HG03558 (cell line): Measurements from ENCODE around the gene ADCY3.

Experiments used
- ATAC-seq: cut with Tn5 transposase; IDR thresholded peaks from one replicate; pipeline ENCODE4 v1.9.1; 2021; ENCODE audit warnings: moderate number of reproducible peaks; ENCODE audit not compliant: unreplicated experiment; ENCODE audit errors: extremely low read depth

The ADCY3 gene

GRCh38 chr2:24920098-24920808 is at the start of gene ADCY3:
Gene ADCY3, minus strand, starts transcription at chr2:24920237. Its CDS starts 1,250 bp downstream, at chr2:24918987.
- ATAC-seq: no peak

GRCh38 chr2:24969784-24970183 is 49.7 kb upstream of the ADCY3 start:
- no peak for ATAC-seq

- ATAC-seq: no peak
Measured at GRCh38 chr2:24961903-24962302, 41.9 kb upstream of the ADCY3 start.

GRCh38 chr2:24959761-24960160 is 39.7 kb upstream of the ADCY3 start:
- no peak for ATAC-seq

GRCh38 chr2:24958411-24958935 is 38.4 kb upstream of the ADCY3 start:
- no peak for ATAC-seq

DNA sequence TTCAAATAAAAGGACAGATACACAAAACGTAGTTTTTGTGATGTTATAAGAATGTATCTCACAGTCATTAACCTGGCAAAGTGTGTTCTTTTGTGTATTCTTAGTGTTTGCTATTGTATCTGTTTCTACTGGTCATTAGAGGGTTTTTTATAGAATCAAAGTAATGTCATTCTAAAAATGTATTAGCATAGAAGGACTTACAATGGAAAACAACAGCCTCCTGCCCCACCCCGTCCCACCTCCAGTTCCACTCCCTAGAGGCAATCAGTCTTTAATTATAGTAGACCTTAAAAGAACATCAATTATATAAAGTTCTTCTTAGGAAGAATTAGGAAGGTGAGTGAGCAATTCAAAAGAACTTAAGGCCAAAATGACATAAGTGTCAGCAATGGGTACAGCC is 37.9 kb upstream of the ADCY3 start:
- no peak for ATAC-seq

DNA sequence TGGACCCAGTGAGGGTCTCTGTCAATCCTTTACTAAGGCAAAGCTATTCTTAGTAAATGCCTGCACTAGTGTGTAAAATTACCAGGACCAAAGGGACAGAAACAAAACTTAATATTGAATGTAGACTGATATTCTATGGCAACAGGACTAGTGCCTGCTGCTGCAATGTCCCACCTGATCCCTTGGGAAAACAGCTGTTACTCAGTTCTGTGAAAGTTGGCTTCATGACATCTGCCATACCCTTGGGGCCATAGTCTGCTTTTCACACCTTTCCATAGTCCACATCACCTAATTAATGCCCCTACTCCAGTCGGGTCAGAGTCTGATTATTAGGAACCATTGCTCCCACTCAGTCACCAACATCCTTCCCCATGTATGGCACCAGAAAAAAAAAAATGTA is 37.2 kb upstream of the ADCY3 start:
- no peak for ATAC-seq

DNA sequence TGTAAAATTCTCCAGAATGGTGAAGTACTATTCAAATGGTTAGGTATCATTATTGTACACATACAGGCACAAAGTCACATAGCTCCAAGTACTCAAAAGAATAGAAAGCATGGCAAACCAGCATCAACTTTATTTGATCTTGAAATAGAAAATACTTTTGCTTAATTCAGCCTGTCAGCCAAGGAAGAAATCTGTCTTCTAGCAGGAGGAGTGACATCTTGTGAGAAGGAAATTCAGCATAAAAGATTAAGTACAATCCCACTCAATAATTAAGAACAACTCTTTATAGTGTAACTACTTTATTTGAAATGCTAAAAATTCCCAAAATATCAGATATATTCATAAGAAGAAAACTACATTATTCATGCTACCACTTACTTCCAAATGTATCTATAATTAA is 35.9 kb upstream of the ADCY3 start:
- no peak for ATAC-seq

- ATAC-seq: no peak
Measured at GRCh38 chr2:24955232-24955631, 35.2 kb upstream of the ADCY3 start.

- ATAC-seq: no peak
Measured at GRCh38 chr2:24950102-24950501, 30.1 kb upstream of the ADCY3 start.

DNA sequence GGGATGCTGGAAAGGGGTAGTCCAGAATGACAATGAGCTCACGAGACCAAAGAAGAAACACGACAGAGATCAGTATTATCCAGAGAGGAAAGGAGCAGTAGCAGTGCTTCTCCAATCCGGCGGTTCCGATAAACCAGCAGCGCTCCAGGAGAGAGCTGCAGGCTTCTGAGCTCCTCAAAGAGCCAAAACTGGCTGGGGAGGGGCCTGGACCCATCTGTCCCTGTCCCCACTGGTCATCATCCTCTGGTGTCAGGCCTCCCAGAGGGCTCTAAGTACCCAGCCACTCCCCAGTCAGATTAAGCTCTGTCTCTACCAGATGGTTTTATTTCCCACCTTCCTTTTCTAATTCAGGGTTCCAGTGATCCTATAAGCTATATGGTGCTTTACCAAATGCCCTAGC is 28.5 kb upstream of the ADCY3 start:
- no peak for ATAC-seq

GRCh38 chr2:24947561-24948157 is 27.6 kb upstream of the ADCY3 start:
- no peak for ATAC-seq

- ATAC-seq: no peak
Measured at GRCh38 chr2:24945907-24946306, 25.9 kb upstream of the ADCY3 start.

DNA sequence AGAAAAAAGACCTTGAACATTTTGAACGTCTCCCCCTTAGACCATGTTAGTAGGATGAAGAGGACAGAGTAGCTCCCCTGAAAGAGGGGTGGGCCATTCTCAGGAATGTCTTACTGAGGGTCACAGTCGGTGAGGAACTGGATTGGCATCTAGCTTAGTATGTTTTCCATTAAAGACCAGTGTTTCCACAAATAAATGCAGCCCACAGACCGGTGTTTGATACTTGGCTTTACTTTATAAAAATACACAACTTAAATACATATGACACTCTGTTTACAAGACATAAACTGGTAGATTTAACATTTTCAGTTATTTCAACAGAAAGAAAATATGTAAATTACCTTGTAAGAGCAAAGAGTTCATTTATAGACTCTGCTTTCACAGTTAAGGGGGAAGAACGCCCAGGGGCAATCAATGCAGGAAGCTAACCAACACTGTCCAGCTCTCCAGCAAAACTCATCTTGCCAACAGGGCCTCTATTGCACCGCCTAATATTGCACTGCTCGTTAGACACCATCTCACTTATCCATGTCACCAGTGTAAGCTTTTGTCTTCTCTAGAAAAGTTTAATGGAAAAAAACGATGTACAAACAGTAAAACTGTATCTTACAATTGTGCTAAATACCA is 23.5 kb upstream of the ADCY3 start:
- ATAC-seq: no peak

DNA sequence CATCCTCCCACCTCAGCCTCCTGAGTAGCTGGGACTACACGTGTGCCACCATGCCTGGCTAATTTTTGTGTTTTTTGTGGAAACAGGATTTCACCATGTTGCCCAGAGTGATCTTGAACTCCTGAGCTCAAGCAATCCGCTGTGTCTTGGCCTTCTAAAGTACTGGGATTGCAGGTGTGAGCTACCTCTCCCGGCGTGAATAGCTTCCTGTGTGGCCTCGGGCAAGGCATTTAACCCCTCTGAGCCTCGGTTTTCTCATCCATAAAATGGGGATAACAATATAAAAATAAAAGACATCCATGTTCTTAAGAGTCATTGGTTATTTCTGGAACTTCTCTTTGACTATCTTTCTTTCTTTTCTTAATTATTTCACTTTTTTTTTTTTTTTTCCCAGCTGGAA is 19.3 kb upstream of the ADCY3 start:
- ATAC-seq: no peak

DNA sequence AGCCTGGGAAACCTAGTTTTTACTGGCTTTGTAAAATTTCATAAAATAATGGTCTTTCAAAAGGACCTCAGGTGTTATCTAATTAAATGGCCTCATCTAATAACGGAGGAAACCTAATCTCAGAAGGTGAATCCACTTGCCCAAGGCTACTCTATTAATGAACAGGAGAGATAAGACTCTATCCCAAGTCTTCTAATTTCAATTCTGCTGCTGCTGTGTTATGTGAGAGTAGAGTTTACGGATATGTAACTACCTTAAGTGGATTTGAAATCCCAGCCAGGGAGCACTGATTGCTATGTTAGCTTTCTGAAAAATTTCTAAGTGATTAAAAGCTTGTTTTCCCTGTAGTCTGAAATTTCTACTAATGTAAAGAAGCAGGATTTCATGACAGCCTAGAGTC is 17.2 kb upstream of the ADCY3 start:
- ATAC-seq: no peak

- ATAC-seq: no peak
Measured at GRCh38 chr2:24935145-24935544, 15.1 kb upstream of the ADCY3 start.

- no peak for ATAC-seq
Measured at GRCh38 chr2:24932715-24933114, 12.7 kb upstream of the ADCY3 start.

- no peak for ATAC-seq
Measured at GRCh38 chr2:24930768-24931167, 10.7 kb upstream of the ADCY3 start.

DNA sequence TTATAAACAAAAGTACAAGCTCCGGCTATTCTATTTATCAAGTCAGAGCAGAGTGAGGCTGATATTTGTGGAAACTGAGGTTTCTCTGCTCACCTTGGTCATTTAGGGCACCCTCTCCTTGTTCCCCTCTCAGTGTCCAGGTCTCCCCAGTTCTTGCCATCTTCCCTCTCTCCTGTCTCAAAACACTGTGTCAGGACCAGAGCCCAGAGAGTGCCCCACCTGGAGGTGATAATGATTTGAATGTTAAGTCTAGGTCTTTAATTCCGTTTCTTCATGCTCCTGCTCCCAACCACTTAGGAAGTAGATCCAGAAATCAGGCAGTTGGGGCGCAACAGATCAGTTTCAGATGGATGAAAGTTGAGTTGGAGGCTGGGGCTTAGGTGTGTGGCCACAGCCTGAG is 9.2 kb upstream of the ADCY3 start:
- no peak for ATAC-seq

GRCh38 chr2:24928036-24928435 is 8.0 kb upstream of the ADCY3 start:
- ATAC-seq: no peak
